Smooth muscle cell (in vitro differentiated cells): ENCODE measurements around the gene ASIC4. TPM values are rescaled to one million over a fixed set of nuclear protein-coding genes. Genes with fewer than 3 reads are reported as not detected.

ENCODE experiments used
- DNase-seq: peaks from one replicate; lab custom pipeline; 2025; ENCODE audit not compliant: unreplicated experiment; lab: John Stamatoyannopoulos, UW
- H2AFZ ChIP-seq: fragments of 200-600 bp; sonication (generic); 2 replicates; pipeline ENCODE4 v1.6.0; 2016; ENCODE audit warnings: antibody characterized with exemption, low read depth, mild to moderate bottlenecking
- H3F3A ChIP-seq: fragments of 200-600 bp; sonication (generic); 2 replicates; pipeline ENCODE4 v1.6.0; 2017; ENCODE audit warnings: antibody characterized with exemption, low read depth
- H3K27ac ChIP-seq: fragments of 200-600 bp; sonication (generic); 2 replicates; pipeline ENCODE4 v1.5.1; 2016; ENCODE audit warnings: low read depth, mild to moderate bottlenecking
- H3K27me3 ChIP-seq: fragments of 200-600 bp; sonication (generic); 2 replicates; pipeline ENCODE4 v1.6.1; 2016; ENCODE audit warnings: low read depth, mild to moderate bottlenecking
- H3K36me3 ChIP-seq: fragments of 200-600 bp; sonication (generic); 2 replicates; pipeline ENCODE4 v1.5.1; 2016; ENCODE audit warnings: low read depth
- H3K4me1 ChIP-seq: fragments of 200-600 bp; sonication (generic); 2 replicates; pipeline ENCODE4 v1.5.1; 2016; ENCODE audit warnings: low read depth
- H3K4me2 ChIP-seq: fragments of 200-600 bp; sonication (generic); 2 replicates; pipeline ENCODE4 v1.6.0; 2016; ENCODE audit warnings: mild to moderate bottlenecking
- H3K4me3 ChIP-seq: fragments of 200-600 bp; sonication (generic); 2 replicates; pipeline ENCODE4 v1.5.1; 2016; ENCODE audit warnings: mild to moderate bottlenecking
- H3K79me2 ChIP-seq: fragments of 200-600 bp; sonication (generic); 2 replicates; pipeline ENCODE4 v1.6.0; 2016; ENCODE audit warnings: low read depth, mild to moderate bottlenecking
- H3K9ac ChIP-seq: fragments of 200-600 bp; sonication (generic); 2 replicates; pipeline ENCODE4 v1.6.0; 2016; ENCODE audit warnings: low read depth
- H3K9me3 ChIP-seq: fragments of 200-600 bp; sonication (generic); replicated peaks from 2 replicates; pipeline ENCODE4 v1.5.1; 2016; ENCODE audit warnings: low read depth
- H4K20me1 ChIP-seq: fragments of 200-600 bp; sonication (generic); 2 replicates; pipeline ENCODE4 v1.6.0; 2016; ENCODE audit warnings: low read depth
- WGBS: methylation state at CpG from one replicate; pipeline ENCODE4 v1.1.7; 2016; ENCODE audit warnings: low lambda C conversion rate; 5-methylcytosine and 5-hydroxymethylcytosine counted together
- polyA plus RNA-seq: library from polyadenylated mRNA; unstranded; fragments of >200 nt; fragmentation: Nextera tagmentation; extraction: Ambion mirVana; gene quantifications from 2 replicates; pipeline ENCODE4 v1.2.1, GENCODE V29; 2016
- total RNA-seq: library from RNA; depleted of rRNA; stranded (reverse); fragments of >200 nt; gene quantifications from 2 replicates; pipeline ENCODE4 v1.2.3, GENCODE V29; 2014
- TF ChIP-seq, protein P1 (sequence below): fragments of 200-600 bp; sonication (generic); IDR thresholded peaks from 2 replicates; pipeline ENCODE4 v1.5.1; 2017; ENCODE audit warnings: borderline replicate concordance, mild to moderate bottlenecking, antibody characterized with exemption; ENCODE audit not compliant: insufficient read depth, poor library complexity, severe bottlenecking

The ASIC4 gene
- total and polyA plus RNA-seq, 2 experiments from 2014 or later, result 0.32 to 0.49 TPM

DNA sequence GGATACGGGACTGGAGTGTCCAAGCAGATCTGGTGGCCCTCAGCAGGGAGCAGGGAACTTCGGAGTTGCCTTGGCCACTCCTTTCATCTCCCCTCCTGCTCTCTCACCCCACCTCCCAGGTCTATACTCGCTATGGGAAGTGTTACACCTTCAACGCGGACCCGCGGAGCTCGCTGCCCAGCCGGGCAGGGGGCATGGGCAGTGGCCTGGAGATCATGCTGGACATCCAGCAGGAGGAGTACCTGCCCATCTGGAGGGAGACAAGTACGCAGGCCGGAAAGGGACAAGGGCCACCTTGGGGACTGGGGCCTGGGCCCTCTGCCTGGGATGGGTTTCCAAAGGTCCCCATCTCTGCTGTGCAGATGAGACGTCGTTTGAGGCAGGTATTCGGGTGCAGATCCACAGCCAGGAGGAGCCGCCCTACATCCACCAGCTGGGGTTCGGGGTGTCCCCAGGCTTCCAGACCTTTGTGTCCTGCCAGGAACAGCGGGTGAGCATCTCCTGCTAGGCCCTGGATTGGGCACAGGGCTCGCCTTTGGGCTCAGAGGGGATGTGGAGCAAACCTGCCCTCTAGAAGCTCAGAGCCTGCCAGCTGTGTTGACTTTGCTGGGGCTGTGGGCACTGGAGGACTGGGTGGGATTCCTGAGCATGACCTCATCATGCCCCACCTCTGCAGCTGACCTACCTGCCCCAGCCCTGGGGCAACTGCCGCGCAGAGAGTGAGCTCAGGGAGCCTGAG lies 17.5 kb downstream of the ASIC4 start:
- no peaks in the 10 kb centered on the region for H4K20me1 ChIP-seq
- no peak overlapping the region for H3K9ac ChIP-seq
- H3K36me3 ChIP-seq, result no peaks in the 10 kb centered on the region
- peaks cover 7% of the 10 kb centered on the region for H3K4me1 ChIP-seq
- WGBS, result 89% methylated on average over 20 of the region's 20 CpGs
- DNase-seq, result no peak
- no peaks in the 10 kb centered on the region for H3K79me2 ChIP-seq
- H3K4me2 ChIP-seq, result no peak overlapping the region
- H2AFZ ChIP-seq, result no peak overlapping the region
- H3K9me3 ChIP-seq, result no peaks in the 10 kb centered on the region
- H3K27me3 ChIP-seq, result no peaks in the 10 kb centered on the region
- H3K27ac ChIP-seq, result no peak overlapping the region
- H3K4me3 ChIP-seq, result no peak overlapping the region
- no peaks in the 10 kb centered on the region for H3F3A ChIP-seq
- TF ChIP-seq, protein P1, sequence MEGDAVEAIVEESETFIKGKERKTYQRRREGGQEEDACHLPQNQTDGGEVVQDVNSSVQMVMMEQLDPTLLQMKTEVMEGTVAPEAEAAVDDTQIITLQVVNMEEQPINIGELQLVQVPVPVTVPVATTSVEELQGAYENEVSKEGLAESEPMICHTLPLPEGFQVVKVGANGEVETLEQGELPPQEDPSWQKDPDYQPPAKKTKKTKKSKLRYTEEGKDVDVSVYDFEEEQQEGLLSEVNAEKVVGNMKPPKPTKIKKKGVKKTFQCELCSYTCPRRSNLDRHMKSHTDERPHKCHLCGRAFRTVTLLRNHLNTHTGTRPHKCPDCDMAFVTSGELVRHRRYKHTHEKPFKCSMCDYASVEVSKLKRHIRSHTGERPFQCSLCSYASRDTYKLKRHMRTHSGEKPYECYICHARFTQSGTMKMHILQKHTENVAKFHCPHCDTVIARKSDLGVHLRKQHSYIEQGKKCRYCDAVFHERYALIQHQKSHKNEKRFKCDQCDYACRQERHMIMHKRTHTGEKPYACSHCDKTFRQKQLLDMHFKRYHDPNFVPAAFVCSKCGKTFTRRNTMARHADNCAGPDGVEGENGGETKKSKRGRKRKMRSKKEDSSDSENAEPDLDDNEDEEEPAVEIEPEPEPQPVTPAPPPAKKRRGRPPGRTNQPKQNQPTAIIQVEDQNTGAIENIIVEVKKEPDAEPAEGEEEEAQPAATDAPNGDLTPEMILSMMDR, result no peak

DNA sequence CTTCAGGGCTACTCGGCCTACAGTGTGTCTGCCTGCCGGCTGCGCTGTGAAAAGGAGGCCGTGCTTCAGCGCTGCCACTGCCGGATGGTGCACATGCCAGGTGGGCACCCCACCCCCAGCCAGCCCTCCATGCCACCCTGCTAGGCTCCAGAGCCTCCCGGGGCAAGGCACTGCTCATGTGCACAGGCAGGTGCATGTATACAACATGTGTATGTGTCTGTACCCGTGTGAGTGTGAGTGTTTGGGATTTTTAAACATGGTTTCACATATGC lies 18.0 kb downstream of the ASIC4 start:
- H3F3A ChIP-seq, result no peaks in the 10 kb centered on the region
- no peaks in the 10 kb centered on the region for H3K9me3 ChIP-seq
- H3K27ac ChIP-seq, result no peak overlapping the region
- H3K4me2 ChIP-seq, result no peak overlapping the region
- 85% methylated on average over 8 of the region's 8 CpGs for WGBS
- peaks cover 2% of the 10 kb centered on the region for H3K4me1 ChIP-seq
- TF ChIP-seq, protein P1, result no peak
- no peaks in the 10 kb centered on the region for H3K27me3 ChIP-seq
- H3K79me2 ChIP-seq, result no peaks in the 10 kb centered on the region
- no peak overlapping the region for H3K9ac ChIP-seq
- DNase-seq, result no peak
- H2AFZ ChIP-seq, result no peak overlapping the region
- H4K20me1 ChIP-seq, result no peaks in the 10 kb centered on the region
- H3K4me3 ChIP-seq, result no peak overlapping the region
- H3K36me3 ChIP-seq, result no peaks in the 10 kb centered on the region

GRCh38 chr2:219533930-219534661 lies 19.8 kb downstream of the ASIC4 start:
- Histone ChIP-seq H3K27ac (no peak overlapping the region), H3K27me3 (no peaks in the 10 kb centered on the region), H3K79me2 (no peaks in the 10 kb centered on the region), H3K9me3 (no peaks in the 10 kb centered on the region), H3K4me1 (peaks cover 4% of the 10 kb centered on the region), H3K36me3 (no peaks in the 10 kb centered on the region), H2AFZ (no peak overlapping the region), H3K4me2 (no peak overlapping the region), H3K9ac (no peak overlapping the region), H3K4me3 (no peak overlapping the region), H3F3A (no peaks in the 10 kb centered on the region), H4K20me1 (peaks cover 14% of the 10 kb centered on the region)
- DNase-seq, result no peak
- WGBS, result 86% methylated on average over 6 of the region's 6 CpGs
- TF ChIP-seq, protein P1, result no peak
